DND-41 (cell line): Measurements from ENCODE around the gene ZNF575.

Experiments used
- EZH2 ChIP-seq: IDR thresholded peaks from 3 replicates; pipeline ENCODE4 v1.6.1; 2012; ENCODE audit warnings: borderline replicate concordance, low read depth, mild to moderate bottlenecking, moderate library complexity, low read length, inconsistent platforms; ENCODE audit not compliant: severe bottlenecking
- TF ChIP-seq, protein P1 (sequence below): IDR thresholded peaks from 2 replicates; pipeline ENCODE4 v1.5.1; 2012; ENCODE audit warnings: borderline replicate concordance, low read length, moderate library complexity, mild to moderate bottlenecking; ENCODE audit not compliant: poor library complexity, severe bottlenecking; ENCODE audit errors: extremely low read depth

DNA sequence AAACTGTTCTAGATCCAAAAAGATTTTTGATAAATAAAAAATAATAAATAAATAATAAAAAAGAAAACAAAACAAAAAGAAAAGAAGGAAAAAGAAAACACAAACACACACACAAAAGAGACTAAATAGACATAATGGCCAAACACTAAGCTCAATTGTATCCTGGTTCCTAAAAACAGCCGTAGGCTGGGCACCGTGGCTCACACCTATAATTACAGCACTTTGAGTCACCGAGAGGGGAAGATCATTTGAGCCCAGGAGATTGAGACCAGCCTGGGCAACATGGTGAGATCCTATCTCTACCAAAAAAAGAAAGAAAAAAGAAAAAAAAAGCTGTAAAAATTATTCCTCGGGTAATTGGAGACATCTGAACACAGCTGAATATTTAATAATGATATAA is 14.9 kb upstream of the ZNF575 start:
- TF ChIP-seq, protein P1, sequence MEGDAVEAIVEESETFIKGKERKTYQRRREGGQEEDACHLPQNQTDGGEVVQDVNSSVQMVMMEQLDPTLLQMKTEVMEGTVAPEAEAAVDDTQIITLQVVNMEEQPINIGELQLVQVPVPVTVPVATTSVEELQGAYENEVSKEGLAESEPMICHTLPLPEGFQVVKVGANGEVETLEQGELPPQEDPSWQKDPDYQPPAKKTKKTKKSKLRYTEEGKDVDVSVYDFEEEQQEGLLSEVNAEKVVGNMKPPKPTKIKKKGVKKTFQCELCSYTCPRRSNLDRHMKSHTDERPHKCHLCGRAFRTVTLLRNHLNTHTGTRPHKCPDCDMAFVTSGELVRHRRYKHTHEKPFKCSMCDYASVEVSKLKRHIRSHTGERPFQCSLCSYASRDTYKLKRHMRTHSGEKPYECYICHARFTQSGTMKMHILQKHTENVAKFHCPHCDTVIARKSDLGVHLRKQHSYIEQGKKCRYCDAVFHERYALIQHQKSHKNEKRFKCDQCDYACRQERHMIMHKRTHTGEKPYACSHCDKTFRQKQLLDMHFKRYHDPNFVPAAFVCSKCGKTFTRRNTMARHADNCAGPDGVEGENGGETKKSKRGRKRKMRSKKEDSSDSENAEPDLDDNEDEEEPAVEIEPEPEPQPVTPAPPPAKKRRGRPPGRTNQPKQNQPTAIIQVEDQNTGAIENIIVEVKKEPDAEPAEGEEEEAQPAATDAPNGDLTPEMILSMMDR: no peak
- TF ChIP-seq EZH2: no peak
